Ascending aorta (tissue), 2 donors: ENCODE measurements around the gene SLC7A9. TPM values are rescaled to one million over a fixed set of nuclear protein-coding genes. Genes with fewer than 3 reads are reported as not detected.

ENCODE experiments used
- DNase-seq, 2 donors: peaks; one replicate each; pipeline ENCODE4 v3.0.0-alpha.2; 2019; ENCODE audit warnings: low spot score in 2 of 2
- H3K27ac ChIP-seq, 2 donors: fragments of 200-600 bp; sonication (generic); one replicate each; pipeline ENCODE4 v1.5.1; 2016 to 2017; ENCODE audit warnings: mild to moderate bottlenecking in 1 of 2
- H3K27me3 ChIP-seq: fragments of 200-600 bp; sonication (generic); one replicate; pipeline ENCODE4 v1.5.1; 2017
- H3K36me3 ChIP-seq, 2 donors: fragments of 200-600 bp; sonication (generic); one replicate each; pipeline ENCODE4 v1.5.1; 2016
- H3K4me1 ChIP-seq, 2 donors: fragments of 200-600 bp; sonication (generic); one replicate each; pipeline ENCODE4 v1.5.1; 2016 to 2017; ENCODE audit warnings: mild to moderate bottlenecking in 1 of 2
- H3K4me3 ChIP-seq, 2 donors: fragments of 200-600 bp; sonication (generic); one replicate each; pipeline ENCODE4 v1.5.1; 2016 to 2017; ENCODE audit warnings: mild to moderate bottlenecking in 1 of 2
- H3K9me3 ChIP-seq, 2 donors: fragments of 200-600 bp; sonication (generic); one replicate each; pipeline ENCODE4 v1.5.1; 2016
- intact Hi-C: fragments of 100-400 bp; cut with DNase I; formaldehyde crosslinking; loops from one replicate; pipeline ENCODE4 v1.15.1; 2023
- total RNA-seq: library from RNA; depleted of rRNA; stranded (reverse); fragments of >200 nt; gene quantifications from one replicate; pipeline ENCODE4 v1.1.0, GENCODE V29; 2016
- TF ChIP-seq, protein P1 (sequence below), 3 experiments: fragments of 200-600 bp in 2 of 3; fragments of 450-650 bp in 1 of 3; sonication (generic) in 2 of 3; IDR thresholded peaks; one replicate each; pipeline ENCODE4 v1.5.1; 2016 to 2019; ENCODE audit warnings: antibody characterized with exemption in 3 of 3, mild to moderate bottlenecking in 1 of 3, moderate library complexity in 1 of 3

The SLC7A9 gene
- total RNA-seq, 1 donor from 2014 or later = not detected

- Histone ChIP-seq H3K4me1 (no peaks in the 10 kb centered on the region), H3K9me3 (peaks cover 0 to 9% of the 10 kb centered on the region in 2 donors), H3K27me3 (no peaks in the 10 kb centered on the region), H3K27ac (no peak overlapping the region), H3K4me3 (no peak overlapping the region), H3K36me3 (peaks cover 22 to 68% of the 10 kb centered on the region in 2 donors)
- no peak for DNase-seq
- intact Hi-C loops = no loop called here
- TF ChIP-seq, protein P1, sequence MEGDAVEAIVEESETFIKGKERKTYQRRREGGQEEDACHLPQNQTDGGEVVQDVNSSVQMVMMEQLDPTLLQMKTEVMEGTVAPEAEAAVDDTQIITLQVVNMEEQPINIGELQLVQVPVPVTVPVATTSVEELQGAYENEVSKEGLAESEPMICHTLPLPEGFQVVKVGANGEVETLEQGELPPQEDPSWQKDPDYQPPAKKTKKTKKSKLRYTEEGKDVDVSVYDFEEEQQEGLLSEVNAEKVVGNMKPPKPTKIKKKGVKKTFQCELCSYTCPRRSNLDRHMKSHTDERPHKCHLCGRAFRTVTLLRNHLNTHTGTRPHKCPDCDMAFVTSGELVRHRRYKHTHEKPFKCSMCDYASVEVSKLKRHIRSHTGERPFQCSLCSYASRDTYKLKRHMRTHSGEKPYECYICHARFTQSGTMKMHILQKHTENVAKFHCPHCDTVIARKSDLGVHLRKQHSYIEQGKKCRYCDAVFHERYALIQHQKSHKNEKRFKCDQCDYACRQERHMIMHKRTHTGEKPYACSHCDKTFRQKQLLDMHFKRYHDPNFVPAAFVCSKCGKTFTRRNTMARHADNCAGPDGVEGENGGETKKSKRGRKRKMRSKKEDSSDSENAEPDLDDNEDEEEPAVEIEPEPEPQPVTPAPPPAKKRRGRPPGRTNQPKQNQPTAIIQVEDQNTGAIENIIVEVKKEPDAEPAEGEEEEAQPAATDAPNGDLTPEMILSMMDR (IDR thresholded peaks at IDR 0.05) = no peak
Observed at GRCh38 chr19:32901504-32902161, 32.1 kb upstream of the SLC7A9 start.

GRCh38 chr19:32896516-32897214 is 27.1 kb upstream of the SLC7A9 start:
- intact Hi-C loops = no loop called here
- H3K27ac ChIP-seq = no peak overlapping the region

DNA sequence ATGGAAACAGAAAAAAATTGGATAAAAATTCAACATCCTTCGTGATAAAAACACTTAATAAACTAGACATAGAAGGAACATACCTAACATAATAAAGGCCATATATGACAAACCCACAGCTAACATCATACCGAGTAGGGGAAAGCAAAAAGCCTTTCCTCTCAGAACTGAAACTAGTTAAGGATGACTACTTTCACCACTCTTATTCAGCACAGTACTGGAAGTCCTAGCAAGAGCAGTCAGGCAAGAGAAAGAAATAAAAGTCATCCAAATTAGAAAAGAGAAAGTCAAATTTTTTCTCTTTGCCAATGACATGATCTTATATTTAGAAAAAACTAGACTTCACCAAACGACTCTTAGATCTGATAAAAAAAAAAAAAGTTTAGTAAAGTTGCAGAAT is 25.8 kb upstream of the SLC7A9 start:
- Histone ChIP-seq H3K4me1 (no peaks in the 10 kb centered on the region), H3K27ac (no peak overlapping the region), H3K27me3 (no peaks in the 10 kb centered on the region), H3K36me3 (peaks cover 30 to 79% of the 10 kb centered on the region in 2 donors), H3K9me3 (peaks cover 0 to 30% of the 10 kb centered on the region in 2 donors), H3K4me3 (no peak overlapping the region)
- DNase-seq = no peak
- intact Hi-C loops = no loop called here
- TF ChIP-seq, protein P1 (IDR thresholded peaks at IDR 0.05) = no peak

More at GRCh38 chr19:32896516-32897214, 27.1 kb upstream of the SLC7A9 start:
- Histone ChIP-seq H3K9me3 (peaks cover 0 to 23% of the 10 kb centered on the region in 2 donors), H3K36me3 (peaks cover 25 to 77% of the 10 kb centered on the region in 2 donors), H3K27me3 (no peaks in the 10 kb centered on the region), H3K4me1 (no peaks in the 10 kb centered on the region), H3K4me3 (no peak overlapping the region)
- DNase-seq = no peak
- TF ChIP-seq, protein P1 (IDR thresholded peaks at IDR 0.05) = no peak

GRCh38 chr19:32891609-32892008 is 22.0 kb upstream of the SLC7A9 start:
- H3K4me1 ChIP-seq = no peaks in the 10 kb centered on the region

GRCh38 chr19:32890841-32891240 is 21.3 kb upstream of the SLC7A9 start:
- H3K27ac ChIP-seq = no peak overlapping the region
- no peak for DNase-seq
- TF ChIP-seq, protein P1 (IDR thresholded peaks at IDR 0.05) = no peak
- no peaks in the 10 kb centered on the region for H3K4me1 ChIP-seq
- no peaks in the 10 kb centered on the region for H3K27me3 ChIP-seq
- H3K9me3 ChIP-seq = peaks cover 0 to 30% of the 10 kb centered on the region in 2 donors
- intact Hi-C loops = no loop called here
- H3K36me3 ChIP-seq = peaks cover 41 to 71% of the 10 kb centered on the region in 2 donors
- H3K4me3 ChIP-seq = no peak overlapping the region

More at GRCh38 chr19:32891609-32892008, 22.0 kb upstream of the SLC7A9 start:
- intact Hi-C loops = no loop called here
- Histone ChIP-seq H3K36me3 (peaks cover 41 to 64% of the 10 kb centered on the region in 2 donors), H3K9me3 (peaks cover 0 to 30% of the 10 kb centered on the region in 2 donors), H3K27me3 (no peaks in the 10 kb centered on the region), H3K27ac (no peak overlapping the region), H3K4me3 (no peak overlapping the region)
- TF ChIP-seq, protein P1 (IDR thresholded peaks at IDR 0.05) = no peak
- no peak for DNase-seq
